Raji (cell line): Measurements from ENCODE around the gene GABRB3.

Experiments used
- POLR2A ChIP-seq: IDR thresholded peaks from 2 replicates; pipeline ENCODE4 v1.6.1; 2011; ENCODE audit warnings: low read depth, low read length, control low read depth; ENCODE audit not compliant: insufficient read depth

GABRB3 gene

DNA sequence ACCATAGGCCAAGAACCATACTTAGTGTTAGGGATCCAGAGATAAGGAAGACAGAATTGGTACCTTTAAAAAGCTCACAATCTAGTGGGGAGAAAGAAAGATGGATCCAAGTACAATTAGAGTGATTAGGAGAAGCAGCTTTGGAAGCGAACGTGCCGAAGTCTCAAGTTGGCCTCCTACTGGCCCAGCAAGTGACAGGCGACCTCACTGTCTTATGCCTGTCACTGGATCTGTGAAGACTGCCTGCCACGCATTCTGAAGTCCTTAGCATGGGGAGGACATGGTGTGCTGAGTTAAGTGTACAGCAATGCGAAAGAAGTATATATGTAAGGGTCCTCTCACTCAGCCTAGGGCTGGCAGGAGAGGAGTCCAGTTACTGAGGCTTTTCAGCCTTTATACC, 141.0 kb downstream of the GABRB3 start:
- no peak for TF ChIP-seq POLR2A

DNA sequence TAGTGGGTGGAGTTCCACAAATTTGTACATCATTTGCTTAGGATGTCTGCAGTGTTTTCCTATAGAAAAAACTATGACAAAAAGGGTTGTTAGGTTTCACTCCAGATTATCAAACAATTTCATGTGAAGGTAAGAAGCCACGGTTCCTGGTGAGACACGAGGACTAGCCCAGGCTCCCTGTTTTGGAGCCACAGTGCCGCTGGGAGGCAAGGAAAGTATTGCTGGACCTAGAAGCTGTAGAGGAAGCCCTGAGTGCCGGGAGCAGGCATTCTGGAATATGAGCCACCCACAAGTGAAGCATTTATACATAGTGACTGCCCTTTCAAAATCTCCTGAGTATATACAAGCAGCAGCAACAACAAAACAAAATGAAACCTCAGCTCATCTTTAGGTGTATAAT, 142.0 kb downstream of the GABRB3 start:
- TF ChIP-seq POLR2A, result no peak

GRCh38 chr15:26628879-26629529, 143.9 kb downstream of the GABRB3 start:
- no peak for TF ChIP-seq POLR2A

DNA sequence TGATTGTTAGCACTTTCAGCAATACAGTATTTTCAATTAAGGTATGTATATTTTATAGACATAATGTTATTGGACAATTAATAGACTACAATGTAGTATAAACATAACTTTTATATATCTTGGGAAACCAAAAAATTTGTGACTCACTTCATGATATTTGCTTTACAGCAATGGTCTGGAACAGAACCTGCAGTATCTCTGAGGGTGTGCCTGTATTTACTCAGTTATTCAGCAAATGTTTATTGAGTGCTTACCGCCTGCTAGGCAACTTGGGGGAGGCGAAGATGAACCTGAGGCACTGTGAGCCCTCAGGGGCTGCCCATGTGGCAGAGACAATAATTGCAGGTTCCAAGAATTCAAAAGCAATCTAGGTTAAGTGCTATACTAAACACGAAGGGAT, 144.8 kb downstream of the GABRB3 start:
- no peak for TF ChIP-seq POLR2A

DNA sequence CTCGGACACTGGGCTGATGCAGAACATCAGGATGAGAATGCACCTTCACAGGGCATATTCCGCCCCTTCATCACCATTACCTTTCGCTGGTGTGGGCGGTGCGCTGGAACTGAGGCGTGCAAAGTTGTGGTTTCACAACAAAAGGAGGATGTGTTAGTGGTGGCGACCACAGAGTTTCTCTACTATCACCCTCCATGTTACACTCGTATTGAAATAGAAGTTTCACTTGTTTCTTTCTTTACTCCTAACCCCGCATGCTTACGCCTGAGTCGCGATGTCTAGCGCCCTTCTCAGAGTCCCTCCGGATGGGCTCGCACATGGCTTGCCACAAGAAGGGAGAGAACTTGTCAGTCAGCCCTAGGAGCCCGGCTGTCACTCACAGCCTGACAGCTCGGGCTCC, 148.7 kb downstream of the GABRB3 start:
- no peak for TF ChIP-seq POLR2A

DNA sequence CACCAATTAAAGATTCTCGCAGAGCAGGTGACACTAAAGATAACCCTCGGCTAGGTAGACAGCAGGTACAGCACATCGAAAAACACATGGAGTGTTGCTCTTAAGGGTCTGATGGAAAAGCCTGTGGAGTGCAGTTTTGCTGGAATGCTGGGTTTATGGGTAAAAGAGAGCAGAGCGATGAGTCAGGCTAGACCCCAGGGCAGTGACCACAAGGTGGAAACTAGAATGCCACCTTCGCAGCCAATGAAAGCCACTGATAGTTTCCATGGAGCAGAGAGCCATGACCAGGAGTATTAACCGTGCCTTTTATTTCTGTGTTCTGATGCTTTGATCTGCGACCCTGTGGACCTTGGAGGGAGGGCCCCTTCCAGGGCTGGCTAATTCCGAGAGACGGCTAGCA, 149.8 kb downstream of the GABRB3 start:
- no peak for TF ChIP-seq POLR2A

GRCh38 chr15:26621816-26622215, 151.1 kb downstream of the GABRB3 start:
- TF ChIP-seq POLR2A, result no peak

- no peak for TF ChIP-seq POLR2A
Observed at GRCh38 chr15:26620528-26621458, 152.1 kb downstream of the GABRB3 start.

- no peak for TF ChIP-seq POLR2A
Observed at GRCh38 chr15:26615927-26616302, 157.0 kb downstream of the GABRB3 start.

GRCh38 chr15:26615188-26615926, 157.5 kb downstream of the GABRB3 start:
- TF ChIP-seq POLR2A, result no peak

GRCh38 chr15:26614734-26615133, 158.1 kb downstream of the GABRB3 start:
- TF ChIP-seq POLR2A, result no peak

DNA sequence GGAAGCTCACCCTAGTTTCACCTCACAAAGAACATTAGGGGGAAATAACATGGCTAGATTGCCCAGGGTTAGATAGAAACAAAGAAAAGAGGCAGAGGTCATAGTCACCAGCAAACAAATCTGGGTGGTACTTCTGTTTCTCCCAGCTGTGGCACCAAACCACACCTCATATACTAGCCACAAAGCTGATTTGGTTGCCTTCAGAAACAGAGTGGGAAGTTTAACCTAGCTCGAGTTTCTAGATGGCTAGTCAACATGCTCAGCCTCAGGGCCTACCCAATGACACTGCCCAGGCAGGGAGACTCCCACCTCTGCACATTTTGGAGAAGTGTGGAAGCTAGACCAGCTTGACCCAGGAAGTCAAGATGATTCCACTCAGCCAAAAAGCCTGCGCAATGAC, 174.2 kb downstream of the GABRB3 start:
- TF ChIP-seq POLR2A, result no peak

DNA sequence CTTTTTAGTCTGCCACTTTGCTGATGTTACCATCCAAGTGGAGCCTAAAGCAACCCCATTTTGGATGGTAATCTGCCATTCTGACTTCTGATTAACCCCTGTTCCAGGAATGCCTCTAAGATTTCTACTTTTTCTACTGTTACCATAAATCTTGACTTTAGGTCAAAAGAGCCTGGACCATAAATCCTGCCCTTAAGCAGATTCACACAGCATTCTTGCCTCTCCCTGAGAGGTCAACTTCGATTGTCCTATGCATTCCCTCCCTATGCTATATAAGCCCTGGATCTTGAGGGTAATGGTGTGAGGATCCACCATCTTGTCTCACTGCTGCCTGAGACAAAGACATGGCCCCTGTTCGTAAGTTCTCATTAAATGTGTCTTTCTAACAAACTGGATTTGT, 177.3 kb downstream of the GABRB3 start:
- no peak for TF ChIP-seq POLR2A

DNA sequence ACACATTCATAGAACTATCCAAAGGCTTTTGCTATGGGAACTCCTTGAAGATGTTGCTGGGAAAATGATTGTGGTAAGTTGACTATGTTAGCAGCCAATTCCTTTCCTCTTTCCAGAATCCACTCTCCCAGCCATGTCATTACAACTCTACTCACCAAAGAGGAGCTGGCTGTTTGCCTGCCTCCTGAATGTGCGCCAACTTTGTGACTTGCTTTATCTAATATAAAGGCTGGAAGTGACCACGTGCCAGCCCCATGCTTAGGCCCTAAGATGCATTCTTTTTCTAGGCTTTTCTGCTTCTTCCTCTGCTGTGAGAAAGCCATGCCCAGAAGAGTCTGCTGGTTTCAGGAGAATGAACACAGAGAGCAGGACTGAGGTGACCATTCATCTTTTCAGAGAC, 182.2 kb downstream of the GABRB3 start:
- TF ChIP-seq POLR2A, result no peak

DNA sequence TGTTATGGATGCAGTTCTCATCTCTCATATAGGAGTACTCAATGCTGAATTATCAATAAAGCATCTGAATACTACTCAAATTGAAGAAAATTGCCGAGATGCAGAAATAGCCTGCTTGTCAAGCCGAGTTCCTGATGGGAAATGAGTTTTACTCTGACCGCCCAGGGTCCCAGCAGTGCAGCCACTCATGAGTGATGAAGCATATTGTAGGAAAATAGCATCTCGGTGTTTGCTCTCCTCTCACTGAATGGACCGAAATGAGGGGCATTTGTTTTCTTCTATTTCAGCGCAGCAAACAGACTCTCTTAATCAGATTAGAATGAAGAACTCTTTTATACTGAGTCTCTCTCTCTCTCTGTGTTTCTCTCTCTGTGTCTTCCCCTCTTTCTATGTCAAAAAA, 190.0 kb downstream of the GABRB3 start:
- TF ChIP-seq POLR2A, result no peak

GRCh38 chr15:26580943-26581342, 191.9 kb downstream of the GABRB3 start:
- no peak for TF ChIP-seq POLR2A
